ENCODE measurements around the gene SPATA2L. TPM values are rescaled to one million over a fixed set of nuclear protein-coding genes. Genes with fewer than 3 reads are reported as not detected.

The SPATA2L gene
- total and polyA plus RNA-seq, 10 of the 15 experiments (the other 5 are each of a cell fraction or from before 2014, with no cell fraction given), result 0.20 to 6.9 (median 3.9) TPM; not detected in 1

DNA sequence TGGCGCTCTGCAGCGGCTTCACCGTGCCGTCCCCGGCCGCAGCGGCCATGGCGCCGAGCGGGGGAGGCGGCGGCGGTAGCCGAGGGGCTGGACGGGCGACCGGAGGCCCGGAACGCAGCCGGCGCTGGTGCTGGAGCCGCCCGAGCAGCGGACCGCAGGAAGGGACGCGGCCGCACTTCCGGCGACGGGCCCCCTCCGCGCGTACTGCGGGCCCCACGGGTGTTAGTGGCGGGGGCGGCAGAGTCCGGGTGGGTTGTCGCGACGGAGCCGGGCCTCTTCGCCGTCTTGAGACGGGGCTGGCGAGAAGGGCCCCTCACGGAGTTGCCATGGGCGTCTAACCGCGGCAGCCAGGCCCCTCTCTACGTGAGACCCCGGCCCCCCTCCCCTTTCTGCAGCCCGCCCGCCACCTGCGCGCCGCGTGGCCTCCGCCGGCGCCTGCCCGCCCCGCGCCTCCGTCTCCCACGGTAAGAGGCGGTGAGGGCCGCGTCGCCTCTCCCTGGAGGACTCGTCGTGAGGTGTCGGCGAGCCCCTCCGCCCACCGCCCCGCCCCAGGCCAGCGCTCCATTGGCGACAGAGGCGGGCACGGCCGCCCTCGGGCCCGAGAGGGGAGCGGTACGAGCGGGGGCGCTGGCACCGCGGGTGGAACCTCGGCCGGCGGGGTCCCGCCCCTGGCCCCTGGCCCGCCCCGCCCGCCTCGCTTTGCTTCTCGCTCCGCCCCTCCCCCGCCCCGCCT lies 19.5 kb upstream of the SPATA2L start, which contains the start of the genes VPS9D1 and ZNF276 (continued):
- TF ChIP-seq BMI1 (IDR thresholded peaks at IDR 0.05; ENCODE audit: borderline replicate concordance), result no peak
- TF ChIP-seq, protein P1, sequence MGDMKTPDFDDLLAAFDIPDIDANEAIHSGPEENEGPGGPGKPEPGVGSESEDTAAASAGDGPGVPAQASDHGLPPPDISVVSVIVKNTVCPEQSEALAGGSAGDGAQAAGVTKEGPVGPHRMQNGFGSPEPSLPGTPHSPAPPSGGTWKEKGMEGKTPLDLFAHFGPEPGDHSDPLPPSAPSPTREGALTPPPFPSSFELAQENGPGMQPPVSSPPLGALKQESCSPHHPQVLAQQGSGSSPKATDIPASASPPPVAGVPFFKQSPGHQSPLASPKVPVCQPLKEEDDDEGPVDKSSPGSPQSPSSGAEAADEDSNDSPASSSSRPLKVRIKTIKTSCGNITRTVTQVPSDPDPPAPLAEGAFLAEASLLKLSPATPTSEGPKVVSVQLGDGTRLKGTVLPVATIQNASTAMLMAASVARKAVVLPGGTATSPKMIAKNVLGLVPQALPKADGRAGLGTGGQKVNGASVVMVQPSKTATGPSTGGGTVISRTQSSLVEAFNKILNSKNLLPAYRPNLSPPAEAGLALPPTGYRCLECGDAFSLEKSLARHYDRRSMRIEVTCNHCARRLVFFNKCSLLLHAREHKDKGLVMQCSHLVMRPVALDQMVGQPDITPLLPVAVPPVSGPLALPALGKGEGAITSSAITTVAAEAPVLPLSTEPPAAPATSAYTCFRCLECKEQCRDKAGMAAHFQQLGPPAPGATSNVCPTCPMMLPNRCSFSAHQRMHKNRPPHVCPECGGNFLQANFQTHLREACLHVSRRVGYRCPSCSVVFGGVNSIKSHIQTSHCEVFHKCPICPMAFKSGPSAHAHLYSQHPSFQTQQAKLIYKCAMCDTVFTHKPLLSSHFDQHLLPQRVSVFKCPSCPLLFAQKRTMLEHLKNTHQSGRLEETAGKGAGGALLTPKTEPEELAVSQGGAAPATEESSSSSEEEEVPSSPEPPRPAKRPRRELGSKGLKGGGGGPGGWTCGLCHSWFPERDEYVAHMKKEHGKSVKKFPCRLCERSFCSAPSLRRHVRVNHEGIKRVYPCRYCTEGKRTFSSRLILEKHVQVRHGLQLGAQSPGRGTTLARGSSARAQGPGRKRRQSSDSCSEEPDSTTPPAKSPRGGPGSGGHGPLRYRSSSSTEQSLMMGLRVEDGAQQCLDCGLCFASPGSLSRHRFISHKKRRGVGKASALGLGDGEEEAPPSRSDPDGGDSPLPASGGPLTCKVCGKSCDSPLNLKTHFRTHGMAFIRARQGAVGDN (IDR thresholded peaks at IDR 0.05), result peak; percentile 61; the same call in 1 of the 2 replicates
- TF ChIP-seq, protein P2, sequence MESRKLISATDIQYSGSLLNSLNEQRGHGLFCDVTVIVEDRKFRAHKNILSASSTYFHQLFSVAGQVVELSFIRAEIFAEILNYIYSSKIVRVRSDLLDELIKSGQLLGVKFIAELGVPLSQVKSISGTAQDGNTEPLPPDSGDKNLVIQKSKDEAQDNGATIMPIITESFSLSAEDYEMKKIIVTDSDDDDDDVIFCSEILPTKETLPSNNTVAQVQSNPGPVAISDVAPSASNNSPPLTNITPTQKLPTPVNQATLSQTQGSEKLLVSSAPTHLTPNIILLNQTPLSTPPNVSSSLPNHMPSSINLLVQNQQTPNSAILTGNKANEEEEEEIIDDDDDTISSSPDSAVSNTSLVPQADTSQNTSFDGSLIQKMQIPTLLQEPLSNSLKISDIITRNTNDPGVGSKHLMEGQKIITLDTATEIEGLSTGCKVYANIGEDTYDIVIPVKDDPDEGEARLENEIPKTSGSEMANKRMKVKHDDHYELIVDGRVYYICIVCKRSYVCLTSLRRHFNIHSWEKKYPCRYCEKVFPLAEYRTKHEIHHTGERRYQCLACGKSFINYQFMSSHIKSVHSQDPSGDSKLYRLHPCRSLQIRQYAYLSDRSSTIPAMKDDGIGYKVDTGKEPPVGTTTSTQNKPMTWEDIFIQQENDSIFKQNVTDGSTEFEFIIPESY (IDR thresholded peaks at IDR 0.05), result no peak
- TF ChIP-seq SIX5 (IDR thresholded peaks at IDR 0.05; ENCODE audit: low read depth, low read length, severe bottlenecking), result peak; percentile 74
- TF ChIP-seq DPF2 (IDR thresholded peaks at IDR 0.05), result peak; percentile 87
- TF ChIP-seq, protein P3, sequence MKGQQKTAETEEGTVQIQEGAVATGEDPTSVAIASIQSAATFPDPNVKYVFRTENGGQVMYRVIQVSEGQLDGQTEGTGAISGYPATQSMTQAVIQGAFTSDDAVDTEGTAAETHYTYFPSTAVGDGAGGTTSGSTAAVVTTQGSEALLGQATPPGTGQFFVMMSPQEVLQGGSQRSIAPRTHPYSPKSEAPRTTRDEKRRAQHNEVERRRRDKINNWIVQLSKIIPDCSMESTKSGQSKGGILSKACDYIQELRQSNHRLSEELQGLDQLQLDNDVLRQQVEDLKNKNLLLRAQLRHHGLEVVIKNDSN (IDR thresholded peaks at IDR 0.05; ENCODE audit: borderline replicate concordance, extremely low read length, insufficient read depth, low read depth, low read length), result no peak
- no peak for TF ChIP-seq NFYB (IDR thresholded peaks at IDR 0.05; ENCODE audit: insufficient read depth, low read depth, low read length)
- TF ChIP-seq, protein P4, sequence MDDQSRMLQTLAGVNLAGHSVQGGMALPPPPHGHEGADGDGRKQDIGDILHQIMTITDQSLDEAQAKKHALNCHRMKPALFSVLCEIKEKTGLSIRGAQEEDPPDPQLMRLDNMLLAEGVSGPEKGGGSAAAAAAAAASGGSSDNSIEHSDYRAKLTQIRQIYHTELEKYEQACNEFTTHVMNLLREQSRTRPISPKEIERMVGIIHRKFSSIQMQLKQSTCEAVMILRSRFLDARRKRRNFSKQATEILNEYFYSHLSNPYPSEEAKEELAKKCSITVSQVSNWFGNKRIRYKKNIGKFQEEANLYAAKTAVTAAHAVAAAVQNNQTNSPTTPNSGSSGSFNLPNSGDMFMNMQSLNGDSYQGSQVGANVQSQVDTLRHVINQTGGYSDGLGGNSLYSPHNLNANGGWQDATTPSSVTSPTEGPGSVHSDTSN (IDR thresholded peaks at IDR 0.05; ENCODE audit: insufficient replicate concordance, low read depth, low read length), result no peak
- TF ChIP-seq SMC3 (IDR thresholded peaks at IDR 0.05; ENCODE audit: borderline replicate concordance, low read length), result no peak
- peak; percentile 72; the same call in 1 of the 2 replicates for TF ChIP-seq TAF1 (IDR thresholded peaks at IDR 0.05; ENCODE audit: borderline replicate concordance, low read depth, low read length)
- TF ChIP-seq SMAD5 (IDR thresholded peaks at IDR 0.05; ENCODE audit: low read depth), result no peak
- TF ChIP-seq IKZF2 (IDR thresholded peaks at IDR 0.05), result no peak
- TF ChIP-seq MTA2 (IDR thresholded peaks at IDR 0.05; ENCODE audit: low read depth), result no peak
- no peak for TF ChIP-seq KAT2A (conservative IDR thresholded peaks at IDR 0.05; ENCODE audit: control insufficient read depth, low read depth, low read length)
- no peak for TF ChIP-seq HDAC6 (IDR thresholded peaks at IDR 0.05; ENCODE audit: unreplicated experiment)
- TF ChIP-seq SREBF1 (IDR thresholded peaks at IDR 0.05; ENCODE audit: low read length), result peak; percentile 51; the same call in 1 of the 2 replicates
- TF ChIP-seq PAX5 (IDR thresholded peaks at IDR 0.05; ENCODE audit: borderline replicate concordance, low read depth, low read length), result peak; percentile 43; the same call in 1 of the 2 replicates
- no peak for TF ChIP-seq JUNB (IDR thresholded peaks at IDR 0.05)
- TF ChIP-seq, protein P5, sequence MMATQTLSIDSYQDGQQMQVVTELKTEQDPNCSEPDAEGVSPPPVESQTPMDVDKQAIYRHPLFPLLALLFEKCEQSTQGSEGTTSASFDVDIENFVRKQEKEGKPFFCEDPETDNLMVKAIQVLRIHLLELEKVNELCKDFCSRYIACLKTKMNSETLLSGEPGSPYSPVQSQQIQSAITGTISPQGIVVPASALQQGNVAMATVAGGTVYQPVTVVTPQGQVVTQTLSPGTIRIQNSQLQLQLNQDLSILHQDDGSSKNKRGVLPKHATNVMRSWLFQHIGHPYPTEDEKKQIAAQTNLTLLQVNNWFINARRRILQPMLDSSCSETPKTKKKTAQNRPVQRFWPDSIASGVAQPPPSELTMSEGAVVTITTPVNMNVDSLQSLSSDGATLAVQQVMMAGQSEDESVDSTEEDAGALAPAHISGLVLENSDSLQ (IDR thresholded peaks at IDR 0.05), result peak; percentile 46
- TF ChIP-seq RUNX3 (IDR thresholded peaks at IDR 0.05; ENCODE audit: low read length), result peak; percentile 62
